22Rv1 (cell line): ENCODE results near the gene MEGF11.

Source experiments
- CTCF ChIP-seq: fragments of 450-650 bp; IDR thresholded peaks from 2 replicates; pipeline ENCODE4 v1.5.1; 2017; ENCODE audit warnings: mild to moderate bottlenecking
- ZFX ChIP-seq: fragments of 450-650 bp; IDR thresholded peaks from 2 replicates; pipeline ENCODE4 v1.6.1; 2017; ENCODE audit warnings: antibody characterized with exemption, borderline replicate concordance

- no peak for TF ChIP-seq CTCF
- TF ChIP-seq ZFX: no peak
Measured at GRCh38 chr15:66032006-66032405, 221.5 kb downstream of the MEGF11 start.
